HEK293 (cell line): ENCODE measurements around the gene DKKL1.

Experiments
- CTCF ChIA-PET: fragments of 350-600 bp; formaldehyde crosslinking; extraction: SDS; loops from one replicate; lab custom pipeline; 2021; ENCODE audit warnings: antibody characterized with exemption; lab: Yijun Ruan, JAX
- POLR2A ChIA-PET: fragments of 300-600 bp; formaldehyde crosslinking; extraction: SDS; loops from one replicate; lab custom pipeline; 2020; ENCODE audit warnings: antibody characterized with exemption, inconsistent platforms; lab: Yijun Ruan, JAX
- H3K27ac ChIP-seq: fragments of 200-500 bp; sonication (Bioruptor generic); 2 replicates; pipeline ENCODE4 v1.5.1; 2014; ENCODE audit warnings: low read depth, low read length, control low read depth, inconsistent platforms; ENCODE audit errors: extremely low read depth
- H3K36me3 ChIP-seq, 2 experiments: fragments of 200-500 bp in 1 of 2; sonication (Bioruptor generic) in 1 of 2; 1 replicate in 1 of 2; 2 replicates in 1 of 2; pipeline ENCODE4 v1.5.1; 2014 to 2017; ENCODE audit warnings: inconsistent platforms in 2 of 2, low read length in 2 of 2; ENCODE audit not compliant: control insufficient read depth in 2 of 2, insufficient read depth in 1 of 2
- H3K4me1 ChIP-seq: fragments of 200-500 bp; sonication (Bioruptor generic); 2 replicates; pipeline ENCODE4 v1.5.1; 2014; ENCODE audit warnings: mild to moderate bottlenecking, low read length, inconsistent platforms; ENCODE audit not compliant: control insufficient read depth, insufficient read depth
- H3K4me3 ChIP-seq: 2 replicates; pipeline ENCODE4 v1.5.1; 2011; ENCODE audit warnings: low read depth, mild to moderate bottlenecking, control low read depth, low read length, moderate library complexity
- H3K9me3 ChIP-seq: fragments of 200-500 bp; sonication (Bioruptor generic); 2 replicates; pipeline ENCODE4 v1.5.1; 2014; ENCODE audit warnings: low read depth, low read length, inconsistent platforms; ENCODE audit not compliant: control insufficient read depth, insufficient read depth
- PRDM1 ChIP-seq: fragments of 450-650 bp; formaldehyde crosslinking; IDR thresholded peaks from 2 replicates; pipeline ENCODE4; 2016; ENCODE audit warnings: missing biosample characterization, missing genetic modification characterization
- ZBTB8A ChIP-seq: fragments of 450-650 bp; formaldehyde crosslinking; IDR thresholded peaks from 2 replicates; pipeline ENCODE4 v1.5.1; 2016; ENCODE audit warnings: missing biosample characterization, missing genetic modification characterization
- ZNF2 ChIP-seq: fragments of 450-650 bp; formaldehyde crosslinking; IDR thresholded peaks from 2 replicates; pipeline ENCODE4 v1.5.1; 2016; ENCODE audit warnings: missing biosample characterization, missing genetic modification characterization
- ZNF366 ChIP-seq: fragments of 450-650 bp; formaldehyde crosslinking; conservative IDR thresholded peaks from 2 replicates; pipeline ENCODE4 v1.5.1; 2016; ENCODE audit warnings: missing biosample characterization, missing genetic modification characterization

The DKKL1 gene

GRCh38 chr19:49423985-49424303, 60.3 kb downstream of the DKKL1 start:
- CTCF ChIA-PET: interaction anchor here (1.0 to 3.8 kb wide), 2 partner anchors 11 to 33 kb away, joined by 4 to 33 read pairs; no protein-coding TSS in a partner anchor
- Histone ChIP-seq H3K4me3 (no peak overlapping the region), H3K36me3 (no peaks in the 10 kb centered on the region), H3K9me3 (no peaks in the 10 kb centered on the region), H3K27ac (no peak overlapping the region), H3K4me1 (peaks cover 5% of the 10 kb centered on the region)
- POLR2A ChIA-PET: no interaction called here
- TF ChIP-seq ZNF2 (tag by site-specific recombination) (no peak), ZNF366 (tag by site-specific recombination) (peak; percentile 45; the same call in 1 of the 2 replicates), PRDM1 (tag by site-specific recombination) (peak; percentile 2; the same call in 1 of the 2 replicates), ZBTB8A (tag by site-specific recombination) (peak; percentile 47; the same call in 1 of the 2 replicates)
